ENCODE data around the gene ANKS4B. TPM values are rescaled to one million over a fixed set of nuclear protein-coding genes. Genes with fewer than 3 reads are reported as not detected.
A peak's percentile ranks its signal among the peaks of the same experiment; 100 is the strongest.

Gene ANKS4B
- total and polyA plus RNA-seq, 4 donors: 5.7 to 13.6 (median 8.7) TPM

GRCh38 chr16:21283521-21284289 is 50.2 kb downstream of the ANKS4B start:
- Histone ChIP-seq H3K4me1 (ENCODE audit: control insufficient read depth in 4 of 4, insufficient read depth in 4 of 4, low read length in 3 of 4) (peaks cover 6 to 15% (median 13%) of the 10 kb centered on the region in 4 donors), H3K9me3 (ENCODE audit: control insufficient read depth in 4 of 4, low read length in 3 of 4) (no peaks in the 10 kb centered on the region), H3K9ac (ENCODE audit: low read depth in 1 of 2, low read length in 2 of 2) (no peak overlapping the region), H3K27ac (ENCODE audit: low read depth in 1 of 2, low read length in 2 of 2) (no peak overlapping the region), H3K27me3 (ENCODE audit: control insufficient read depth in 4 of 4, insufficient read depth in 4 of 4, low read length in 3 of 4) (peaks cover 0 to 3% (median under 1%) of the 10 kb centered on the region in 4 donors), H3K4me3 (ENCODE audit: low read depth in 1 of 3, low read length in 3 of 3) (peak overlapping the region in 2 of 3 donors; percentile 31 to 56), H3K36me3 (ENCODE audit: control insufficient read depth in 4 of 4, insufficient read depth in 3 of 4, low read depth in 1 of 4, low read length in 3 of 4) (peaks cover 0 to 1% (median 0%) of the 10 kb centered on the region in 4 donors)
- no peak for DNase-seq (ENCODE audit: low spot score)
- TF ChIP-seq CTCF (IDR thresholded peaks at IDR 0.05; ENCODE audit: low read depth, low read length, missing input control) (peak; percentile 17), JUND (IDR thresholded peaks at IDR 0.05) (no peak), RAD21 (IDR thresholded peaks at IDR 0.05) (peak; percentile 32 to 62)
- WGBS: 10% methylated on average over 67 of the region's 67 CpGs

GRCh38 chr16:21284414-21284813 is 50.9 kb downstream of the ANKS4B start:
- Histone ChIP-seq H3K4me3 (ENCODE audit: low read depth in 1 of 3, low read length in 3 of 3) (peak overlapping the region in 1 of 3 donors; percentile 56), H3K27me3 (ENCODE audit: control insufficient read depth in 4 of 4, insufficient read depth in 4 of 4, low read length in 3 of 4) (peaks cover 0 to 3% (median under 1%) of the 10 kb centered on the region in 4 donors)
- 80% methylated on average over 4 of the region's 4 CpGs for WGBS

More at GRCh38 chr16:21284414-21284813, 50.9 kb downstream of the ANKS4B start:
- H3K27ac ChIP-seq (ENCODE audit: low read depth in 1 of 2, low read length in 2 of 2): no peak overlapping the region
- H3K9ac ChIP-seq (ENCODE audit: low read depth in 1 of 2, low read length in 2 of 2): peak overlapping the region in 1 of 2 donors; percentile 22
- no peak for TF ChIP-seq ATF3 (IDR thresholded peaks at IDR 0.05)
- no peak for TF ChIP-seq CTCF (IDR thresholded peaks at IDR 0.05; ENCODE audit: low read depth, low read length, missing input control)
- TF ChIP-seq RAD21 (IDR thresholded peaks at IDR 0.05): no peak
- no peak for TF ChIP-seq JUND (IDR thresholded peaks at IDR 0.05)
- no peak for TF ChIP-seq MAX (IDR thresholded peaks at IDR 0.05)
- TF ChIP-seq YY1 (IDR thresholded peaks at IDR 0.05): no peak
- TF ChIP-seq REST (IDR thresholded peaks at IDR 0.05): no peak
- TF ChIP-seq EGR1 (IDR thresholded peaks at IDR 0.05; ENCODE audit: low read depth in 2 of 2): no peak
- TF ChIP-seq NR2F2 (IDR thresholded peaks at IDR 0.05): no peak
- TF ChIP-seq GABPA (IDR thresholded peaks at IDR 0.05 in 1 of 2, conservative IDR thresholded peaks at IDR 0.05 in 1 of 2): no peak
- no peak for TF ChIP-seq HNF4A (conservative IDR thresholded peaks at IDR 0.05)
- TF ChIP-seq TAF1 (conservative IDR thresholded peaks at IDR 0.05): no peak
- no peak for TF ChIP-seq SP1 (IDR thresholded peaks at IDR 0.05)
- no peak for TF ChIP-seq RXRA (IDR thresholded peaks at IDR 0.05)
- no peak for TF ChIP-seq ZBTB33 (IDR thresholded peaks at IDR 0.05)
- TF ChIP-seq FOXA1 (IDR thresholded peaks at IDR 0.05): no peak
- no peak for DNase-seq (ENCODE audit: low spot score)
- peaks cover 5 to 8% (median 7%) of the 10 kb centered on the region in 4 donors for H3K4me1 ChIP-seq (ENCODE audit: control insufficient read depth in 4 of 4, insufficient read depth in 4 of 4, low read length in 3 of 4)
- peaks cover 0 to 1% (median 0%) of the 10 kb centered on the region in 4 donors for H3K36me3 ChIP-seq (ENCODE audit: control insufficient read depth in 4 of 4, insufficient read depth in 3 of 4, low read depth in 1 of 4, low read length in 3 of 4)
- no peaks in the 10 kb centered on the region for H3K9me3 ChIP-seq (ENCODE audit: control insufficient read depth in 4 of 4, low read length in 3 of 4)
